Endometrial microvascular endothelial cells (primary cell): ENCODE measurements around the gene CENPS. TPM values are rescaled to one million over a fixed set of nuclear protein-coding genes. Genes with fewer than 3 reads are reported as not detected.
"Not testable (repeated sequence)": the region's sequence is repeated elsewhere in the genome, so short reads cannot be mapped to it uniquely, and the experiment has no call there.

ENCODE experiments used
- in situ Hi-C: cut with HindIII; loops from 2 replicates; pipeline ENCODE4 v1.10.0; 2017; ENCODE audit warnings: low sequenced_read_pairs, low pct_unique_long_range_greater_than_20kb; ENCODE audit errors: inconsistent ontology term
- total RNA-seq: library from RNA; depleted of rRNA; stranded (reverse); fragments of >200 nt; gene quantifications from one replicate; pipeline ENCODE4 v1.2.3, GENCODE V29; 2015; ENCODE audit errors: inconsistent ontology term

The CENPS gene
- total RNA-seq, 1 donor from 2014 or later: 7.7 TPM

DNA sequence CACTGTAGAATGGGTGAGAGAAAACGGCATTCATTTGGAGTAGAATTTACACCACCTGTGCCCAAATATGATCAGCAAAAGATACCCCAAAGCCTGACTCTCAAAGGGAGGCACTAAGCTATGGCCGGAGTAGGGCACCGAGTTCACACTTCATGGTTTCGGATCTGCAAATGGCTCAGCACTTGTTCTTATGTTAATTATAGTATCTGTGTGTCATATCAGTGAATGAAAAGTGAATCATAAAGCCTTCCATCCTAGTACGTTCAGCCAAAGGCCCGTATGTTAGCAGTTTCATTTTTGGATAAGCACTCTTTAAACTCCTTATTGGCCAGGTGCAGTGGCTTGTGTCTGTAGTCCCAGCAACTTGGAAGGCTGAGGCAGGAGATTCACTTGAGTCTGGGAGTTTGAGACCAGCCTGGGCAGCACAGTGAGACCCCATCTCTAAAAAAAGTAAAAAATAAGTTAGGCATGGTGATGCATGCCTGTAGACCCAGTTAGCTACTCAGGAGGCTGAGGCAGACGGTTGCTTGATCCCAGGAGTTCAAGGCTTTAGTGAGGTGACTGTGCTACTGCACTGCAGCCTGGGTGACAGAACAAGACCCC is 14.7 kb downstream of the CENPS start:
- in situ Hi-C loops: no loop called here

DNA sequence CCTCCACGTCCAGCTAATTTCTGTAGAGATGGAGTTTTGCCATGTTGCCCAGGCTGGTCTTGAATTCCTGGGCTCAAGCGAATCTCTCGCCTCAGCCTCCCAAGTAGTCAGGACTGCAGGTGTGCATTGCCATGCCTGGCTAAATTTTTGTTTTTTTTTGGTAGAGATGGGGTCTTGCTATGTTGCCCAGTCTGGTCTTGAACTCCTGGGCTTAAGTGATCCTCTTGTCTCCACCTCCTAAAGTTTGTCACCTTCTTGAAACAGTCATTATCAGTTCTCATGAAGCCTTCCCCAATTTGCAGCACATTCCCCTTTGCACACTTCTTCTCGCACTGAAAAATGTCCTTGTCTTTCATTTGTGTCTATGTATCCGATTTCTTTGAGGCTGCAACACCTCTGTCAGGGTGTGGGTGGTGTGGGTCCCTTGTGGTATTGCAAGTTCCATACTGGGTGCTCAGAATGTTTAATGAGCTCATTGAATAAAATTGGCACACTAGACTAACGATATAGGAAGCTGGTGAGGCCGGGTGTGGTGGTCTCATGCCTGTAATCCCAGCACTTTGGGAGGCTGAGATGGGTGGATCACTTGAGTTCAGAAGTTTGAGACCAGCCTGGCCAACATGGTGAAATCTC is 16.7 kb downstream of the CENPS start:
- in situ Hi-C loops: no loop called here

DNA sequence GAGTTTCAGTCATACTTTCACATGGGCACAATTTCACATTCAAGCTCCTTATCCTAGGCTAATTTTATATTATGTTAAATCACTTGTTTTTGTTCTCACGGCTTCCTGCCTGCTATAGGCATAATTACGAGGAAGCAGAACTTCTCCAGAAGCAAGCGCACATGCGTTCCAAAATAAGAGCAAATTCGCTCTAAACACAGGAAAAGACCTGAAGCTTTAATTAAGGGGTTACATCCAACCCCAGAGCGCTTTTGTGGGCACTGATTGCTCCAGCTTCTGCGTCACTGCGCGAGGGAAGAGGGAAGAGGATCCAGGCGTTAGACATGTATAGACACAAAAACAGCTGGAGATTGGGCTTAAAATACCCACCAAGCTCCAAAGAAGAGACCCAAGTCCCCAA is 19.5 kb downstream of the CENPS start, which contains the start of gene CORT:
Gene CORT, plus strand, starts transcription at position 281 of the 400 bp plus-strand sequence. CDS start 193 bp downstream, outside the sequence.
- in situ Hi-C loops: no loop called here

DNA sequence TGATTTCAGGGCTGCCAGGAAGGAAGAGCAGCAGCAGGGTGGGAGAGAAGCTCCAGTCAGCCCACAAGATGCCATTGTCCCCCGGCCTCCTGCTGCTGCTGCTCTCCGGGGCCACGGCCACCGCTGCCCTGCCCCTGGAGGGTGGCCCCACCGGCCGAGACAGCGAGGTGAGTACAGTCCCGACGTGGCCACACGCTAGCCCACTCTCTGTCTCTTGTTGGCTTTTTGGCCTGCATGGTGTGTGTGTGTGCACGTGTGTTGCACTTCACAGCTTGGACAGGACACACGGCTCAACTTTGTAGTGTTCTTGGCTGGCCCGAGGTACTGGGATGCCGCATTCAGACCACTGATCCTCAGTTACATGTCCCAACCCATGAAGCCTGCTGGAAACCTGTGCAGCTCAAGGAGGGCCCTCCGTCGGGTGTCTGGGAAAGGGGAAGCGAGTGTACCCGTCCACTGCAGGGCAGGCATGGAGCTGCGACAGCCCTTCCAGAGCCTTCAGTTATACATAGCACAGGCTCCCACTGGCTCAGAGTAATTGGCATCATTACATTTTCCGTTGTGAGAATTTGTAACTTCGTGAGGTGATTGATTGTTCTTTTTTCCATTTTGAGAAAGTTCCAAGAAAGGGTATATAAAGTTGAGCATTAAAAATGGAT is 20.1 kb downstream of the CENPS start:
- in situ Hi-C loops: no loop called here

DNA sequence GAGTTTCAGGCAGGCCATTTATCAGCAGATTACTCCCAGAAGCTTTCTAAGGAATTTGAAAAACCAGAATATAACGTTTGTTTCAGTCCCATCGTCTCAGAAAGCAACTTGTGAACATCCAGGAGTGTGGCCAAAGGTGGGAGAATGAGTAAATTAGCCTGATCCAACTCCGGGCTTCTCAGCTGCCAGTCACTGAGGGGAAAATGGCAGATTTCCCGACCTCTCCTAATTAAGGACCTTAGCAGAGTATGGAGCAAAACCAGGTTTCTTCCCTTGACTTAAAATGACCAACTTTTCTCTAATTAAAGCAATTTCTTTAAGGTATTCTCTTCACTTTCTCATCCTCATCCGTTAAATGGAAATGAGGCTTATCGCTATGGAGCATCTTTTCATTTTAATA is 20.6 kb downstream of the CENPS start:
- in situ Hi-C loops: no loop called here

DNA sequence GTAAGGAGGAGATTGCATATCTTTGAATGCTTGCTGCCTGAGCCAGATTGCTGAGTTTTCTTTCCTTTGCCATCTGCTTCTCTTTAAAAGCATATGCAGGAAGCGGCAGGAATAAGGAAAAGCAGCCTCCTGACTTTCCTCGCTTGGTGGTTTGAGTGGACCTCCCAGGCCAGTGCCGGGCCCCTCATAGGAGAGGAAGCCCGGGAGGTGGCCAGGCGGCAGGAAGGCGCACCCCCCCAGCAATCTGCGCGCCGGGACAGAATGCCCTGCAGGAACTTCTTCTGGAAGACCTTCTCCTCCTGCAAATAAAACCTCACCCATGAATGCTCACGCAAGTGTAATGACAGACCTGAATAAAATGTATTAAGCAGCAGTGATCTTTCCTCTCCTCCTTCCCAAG is 21.1 kb downstream of the CENPS start:
- in situ Hi-C loops: no loop called here

DNA sequence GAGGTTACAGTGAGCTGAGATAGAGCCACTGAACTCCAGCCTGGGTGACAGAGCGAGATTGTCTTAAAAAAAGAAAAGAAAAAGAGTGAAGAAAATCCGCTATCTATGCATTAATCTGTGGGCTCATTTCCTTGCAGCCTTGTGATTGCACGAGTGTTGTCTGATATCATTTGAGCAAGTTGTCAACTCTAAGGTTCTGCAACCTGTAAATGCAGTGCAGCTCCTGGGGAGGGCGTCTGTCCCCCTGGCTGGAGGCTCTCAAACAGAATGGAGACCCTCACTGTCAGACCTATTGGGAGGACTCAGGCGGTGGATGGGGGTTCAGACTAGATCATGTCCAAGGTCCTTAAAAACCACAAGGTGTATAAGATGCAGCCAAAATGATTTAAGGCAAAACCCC is 25.8 kb downstream of the CENPS start:
- in situ Hi-C loops: no loop called here

DNA sequence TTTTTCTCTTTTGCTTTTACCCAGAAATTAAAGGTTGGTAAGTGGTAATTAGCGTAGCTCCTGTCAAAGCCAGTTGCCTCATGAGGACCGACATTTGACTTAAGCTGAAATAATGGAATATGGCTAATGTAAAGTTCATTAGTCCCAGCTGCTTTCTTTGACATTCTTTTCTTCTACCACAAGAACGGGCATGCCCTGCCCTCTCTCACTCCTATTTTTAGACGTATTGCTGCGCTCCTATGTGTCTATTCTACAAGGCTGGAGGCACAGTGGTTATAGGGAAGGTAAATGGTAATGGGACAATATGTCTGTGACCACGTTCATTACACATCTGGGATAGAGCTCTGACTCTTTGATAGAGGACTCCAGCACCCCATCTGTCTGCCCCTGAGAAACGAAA is 26.4 kb downstream of the CENPS start:
- in situ Hi-C loops: no loop called here

DNA sequence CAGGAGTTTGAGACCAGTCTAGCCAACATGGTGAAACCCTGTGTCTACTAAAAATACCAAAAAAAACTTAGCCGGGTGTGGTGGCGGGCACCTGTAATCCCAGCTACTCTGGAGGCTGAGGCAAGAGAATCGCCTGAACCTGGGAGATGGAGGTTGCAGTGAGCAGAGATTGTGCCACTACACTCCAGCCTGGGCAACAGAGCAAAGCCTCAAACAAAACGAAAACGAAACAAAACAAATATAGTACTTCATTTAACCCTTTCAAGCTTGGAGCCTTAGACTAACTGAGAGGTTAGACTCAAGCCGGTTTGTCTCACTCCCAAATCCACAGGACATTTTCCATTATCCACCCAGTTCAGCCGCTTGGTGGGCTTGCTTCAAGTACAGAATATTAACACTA is 27.2 kb downstream of the CENPS start:
- in situ Hi-C loops: not testable (repeated sequence)

DNA sequence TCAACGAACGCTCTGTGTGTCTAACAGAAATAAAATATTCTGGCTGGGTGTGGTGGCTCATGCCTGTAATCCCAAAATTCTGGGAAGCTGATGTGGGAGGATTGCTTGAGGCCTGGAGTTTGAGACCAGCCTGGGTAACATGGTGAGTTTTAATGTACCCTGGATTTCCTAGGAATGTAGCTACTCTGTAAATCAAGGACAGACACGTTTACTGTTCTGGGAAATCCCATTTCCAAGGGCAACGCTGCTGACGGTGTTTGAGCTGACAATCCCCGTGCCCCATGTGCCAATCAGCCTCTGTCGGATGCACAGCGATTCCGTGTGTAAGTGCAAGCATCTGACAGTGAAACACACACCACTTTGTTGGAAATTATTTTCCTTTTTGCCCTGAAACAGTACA is 27.6 kb downstream of the CENPS start:
- in situ Hi-C loops: no loop called here

DNA sequence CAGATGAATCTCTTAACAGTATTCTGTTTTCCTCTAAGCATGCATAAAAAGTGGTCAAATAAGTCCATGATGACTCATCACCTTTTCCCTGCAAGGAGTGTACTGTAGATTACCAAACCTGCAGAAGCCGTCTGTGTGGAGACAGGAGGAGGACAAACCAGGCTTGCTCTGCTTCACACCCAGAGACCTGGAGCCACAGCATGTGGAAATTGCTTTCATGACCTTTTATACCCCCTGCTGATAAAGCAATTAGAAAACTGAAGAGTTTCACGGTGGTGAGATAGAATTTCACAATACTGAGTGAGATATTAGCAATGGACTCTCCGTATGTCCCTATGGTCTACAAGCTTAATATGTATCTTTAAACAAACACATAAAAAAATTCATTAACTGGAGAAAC is 29.0 kb downstream of the CENPS start:
- in situ Hi-C loops: no loop called here

DNA sequence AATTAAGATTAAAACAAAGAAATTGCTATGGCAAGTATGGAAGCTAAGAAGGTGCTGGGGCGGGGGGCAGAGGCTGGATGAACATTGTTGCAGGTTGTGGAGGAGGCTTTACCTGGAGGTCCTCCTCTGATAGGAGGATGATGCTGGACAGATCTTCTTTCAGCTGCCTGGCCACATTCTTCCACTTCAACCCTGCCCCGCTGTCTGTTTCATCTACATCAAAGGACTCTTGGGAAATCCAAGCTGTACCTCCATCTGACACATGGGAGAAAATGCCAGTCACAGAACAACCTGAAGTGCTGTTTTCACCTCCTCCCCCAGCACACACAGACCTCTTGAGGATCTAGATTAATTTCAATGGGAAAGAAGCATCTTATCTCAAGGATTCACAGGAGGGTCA is 36.8 kb downstream of the CENPS start:
- in situ Hi-C loops: no loop called here

DNA sequence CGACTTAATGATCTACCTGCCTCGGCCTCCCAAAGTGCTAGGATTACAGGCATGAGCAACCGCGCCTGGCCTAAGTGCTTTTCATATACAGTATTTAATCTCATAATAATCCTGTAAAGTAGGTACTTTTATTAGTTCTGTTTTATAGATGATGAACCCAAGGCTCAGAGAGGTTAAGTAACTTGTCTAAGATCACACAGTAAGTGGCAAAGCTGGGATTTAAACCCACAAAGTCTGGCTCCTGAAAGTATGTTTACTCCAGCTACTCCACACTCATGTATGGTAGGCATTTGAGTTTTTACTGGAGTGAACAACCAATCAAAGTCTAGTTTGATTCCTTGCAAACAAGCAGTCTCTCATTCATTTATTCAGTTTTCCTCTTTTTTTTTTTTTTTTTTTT is 39.8 kb downstream of the CENPS start:
- in situ Hi-C loops: no loop called here

DNA sequence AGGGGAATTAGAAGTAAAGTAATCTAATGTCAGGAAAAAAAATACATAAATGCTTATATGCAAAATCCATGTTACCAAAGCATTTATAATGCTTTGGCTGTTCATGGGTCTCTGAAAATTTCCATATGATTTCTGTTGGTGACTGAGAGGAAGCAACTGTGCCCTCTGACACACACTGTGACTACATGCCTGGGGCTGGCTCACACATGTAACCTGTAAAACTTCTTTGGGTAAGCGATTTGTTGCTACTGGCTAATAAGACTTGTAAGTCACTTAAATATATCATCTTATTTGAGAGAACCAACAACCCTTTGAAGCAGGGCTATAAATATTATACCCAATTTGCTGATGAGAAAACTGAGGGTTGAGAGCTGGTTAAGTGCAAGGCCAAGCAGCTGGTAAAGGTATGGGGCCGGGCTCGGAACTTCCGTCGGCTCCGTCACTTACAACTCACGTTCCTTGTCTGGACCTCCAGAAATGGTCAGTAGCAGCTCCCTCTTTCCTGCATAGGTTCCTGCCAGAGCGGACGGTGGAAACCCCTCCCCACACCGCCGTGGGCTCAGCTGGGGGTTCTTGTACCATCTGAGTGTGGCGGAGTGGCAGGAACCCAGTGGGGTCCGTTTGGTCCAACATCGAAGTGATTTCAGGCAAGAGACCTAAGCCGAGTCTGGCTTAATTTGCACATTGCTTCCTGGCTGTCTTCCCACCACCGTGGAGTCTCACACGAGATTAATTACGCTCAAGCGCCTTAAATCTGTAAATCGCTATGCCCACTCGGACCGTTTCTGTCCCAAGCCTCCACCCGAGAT is 41.4 kb downstream of the CENPS start:
- in situ Hi-C loops: no loop called here

DNA sequence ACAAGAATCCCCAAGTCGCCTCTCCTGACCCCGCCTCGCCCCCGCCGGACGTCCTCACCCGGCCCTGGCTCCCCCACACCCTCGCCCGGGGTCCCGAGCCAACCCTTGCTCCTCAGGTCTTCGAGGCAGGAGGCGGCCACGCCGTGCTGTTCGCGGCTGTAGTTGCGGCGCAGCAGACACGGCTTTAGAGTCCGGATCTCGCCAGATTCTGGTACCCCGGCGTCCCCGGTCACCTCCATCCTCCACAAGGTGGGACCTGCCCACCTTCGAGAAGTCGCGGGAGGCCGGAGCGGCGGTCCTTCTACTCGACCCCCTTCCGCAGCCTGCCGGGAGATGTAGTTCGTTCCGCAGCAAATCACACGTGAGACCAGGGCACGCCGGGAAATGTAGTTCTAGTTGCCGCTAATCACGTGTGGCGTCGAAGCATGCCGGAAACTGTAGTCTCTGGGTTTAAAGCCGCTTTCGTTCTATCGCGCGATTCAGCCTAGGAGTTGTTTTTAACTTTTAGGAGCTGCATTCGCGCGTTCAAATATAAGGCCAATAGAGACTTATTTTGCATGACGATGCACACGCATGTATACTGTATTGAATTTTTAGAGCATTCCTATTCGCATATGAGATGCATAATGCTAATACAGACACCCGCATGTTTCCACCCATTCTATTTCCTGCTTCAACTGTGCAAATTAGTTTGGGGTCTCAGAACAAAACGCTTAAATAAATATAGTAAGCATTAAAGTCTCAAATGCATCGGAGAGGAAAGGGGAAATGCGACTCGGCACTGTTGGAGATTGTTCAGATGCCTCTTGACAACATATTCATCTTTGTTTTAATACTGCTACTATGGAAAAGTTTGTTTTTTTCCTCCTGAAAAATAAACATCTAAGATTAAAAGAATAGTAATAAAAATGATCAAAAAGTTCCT is 42.2 kb downstream of the CENPS start, which contains the start of gene DFFA:
Gene DFFA, minus strand, starts transcription at position 310 of the 925 bp plus-strand sequence. Its CDS starts 71 bp downstream, at position 239.
- in situ Hi-C loops: no loop called here

DNA sequence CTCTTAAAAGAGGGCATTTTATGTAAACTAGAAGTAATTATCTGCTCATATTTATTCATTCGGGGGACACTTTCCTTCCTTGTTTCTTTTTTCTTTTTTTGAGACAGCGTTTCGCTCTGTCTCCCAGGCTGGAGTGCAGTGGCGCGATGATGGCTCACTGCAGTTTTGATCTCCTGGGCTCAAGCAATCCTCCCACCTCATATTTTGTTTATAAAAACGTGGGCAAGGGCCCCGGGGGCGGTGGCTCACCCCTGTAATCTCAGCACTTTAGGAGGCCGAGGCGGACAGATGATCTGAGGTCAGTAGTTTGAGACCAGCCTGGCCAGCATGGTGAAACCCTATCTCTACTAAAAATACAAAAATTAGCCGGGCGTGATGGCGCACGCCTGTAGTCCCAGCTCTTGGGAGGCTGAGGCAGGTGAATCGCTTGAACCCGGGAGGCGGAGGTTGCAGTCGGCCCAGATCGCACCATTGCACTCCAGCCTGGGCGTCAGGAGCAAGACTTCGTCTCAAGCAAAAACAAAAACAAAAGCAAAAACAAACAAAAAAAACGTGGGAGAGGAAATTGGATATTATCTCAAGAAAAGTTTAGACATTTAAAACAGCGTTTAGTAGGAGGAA is 43.0 kb downstream of the CENPS start:
- in situ Hi-C loops: no loop called here

DNA sequence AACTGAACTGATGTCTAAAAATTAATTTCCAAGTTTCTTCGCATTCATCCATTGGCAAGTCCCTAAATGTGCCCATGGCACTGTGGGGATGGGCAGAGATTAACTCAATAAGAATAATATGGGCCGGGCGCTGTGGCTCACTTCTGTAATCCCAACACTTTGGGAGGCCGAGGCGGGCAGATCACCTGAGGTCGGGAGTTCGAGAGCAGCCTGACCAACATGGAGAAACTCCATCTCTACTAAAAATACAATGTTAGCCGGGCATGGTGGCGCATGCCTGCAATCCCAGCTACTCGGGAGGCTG is 44.0 kb downstream of the CENPS start:
- in situ Hi-C loops: not testable (repeated sequence)
